Vagina (tissue), 2 donors: ENCODE results near the gene MTA3.

Source experiments
- POLR2A ChIP-seq, 2 donors: fragments of 450-650 bp; IDR thresholded peaks; one replicate each; pipeline ENCODE4 v1.6.1; 2017; ENCODE audit warnings: antibody characterized with exemption in 2 of 2, mild to moderate bottlenecking in 2 of 2, moderate library complexity in 2 of 2
- TF ChIP-seq, protein P1 (sequence below), 3 experiments: fragments of 450-650 bp in 2 of 3; fragments of 200-600 bp in 1 of 3; sonication (generic) in 1 of 3; IDR thresholded peaks; one replicate each; pipeline ENCODE4 v1.5.1; 2017 to 2019; ENCODE audit warnings: antibody characterized with exemption in 3 of 3, mild to moderate bottlenecking in 2 of 3, moderate library complexity in 2 of 3

GRCh38 chr2:42800981-42801380 is 232.5 kb downstream of the MTA3 start:
- TF ChIP-seq, protein P1, sequence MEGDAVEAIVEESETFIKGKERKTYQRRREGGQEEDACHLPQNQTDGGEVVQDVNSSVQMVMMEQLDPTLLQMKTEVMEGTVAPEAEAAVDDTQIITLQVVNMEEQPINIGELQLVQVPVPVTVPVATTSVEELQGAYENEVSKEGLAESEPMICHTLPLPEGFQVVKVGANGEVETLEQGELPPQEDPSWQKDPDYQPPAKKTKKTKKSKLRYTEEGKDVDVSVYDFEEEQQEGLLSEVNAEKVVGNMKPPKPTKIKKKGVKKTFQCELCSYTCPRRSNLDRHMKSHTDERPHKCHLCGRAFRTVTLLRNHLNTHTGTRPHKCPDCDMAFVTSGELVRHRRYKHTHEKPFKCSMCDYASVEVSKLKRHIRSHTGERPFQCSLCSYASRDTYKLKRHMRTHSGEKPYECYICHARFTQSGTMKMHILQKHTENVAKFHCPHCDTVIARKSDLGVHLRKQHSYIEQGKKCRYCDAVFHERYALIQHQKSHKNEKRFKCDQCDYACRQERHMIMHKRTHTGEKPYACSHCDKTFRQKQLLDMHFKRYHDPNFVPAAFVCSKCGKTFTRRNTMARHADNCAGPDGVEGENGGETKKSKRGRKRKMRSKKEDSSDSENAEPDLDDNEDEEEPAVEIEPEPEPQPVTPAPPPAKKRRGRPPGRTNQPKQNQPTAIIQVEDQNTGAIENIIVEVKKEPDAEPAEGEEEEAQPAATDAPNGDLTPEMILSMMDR (IDR thresholded peaks at IDR 0.05): no peak
- no peak for TF ChIP-seq POLR2A (IDR thresholded peaks at IDR 0.05)
